PC-3 (cell line): ENCODE measurements around the gene ANK2. TPM values are rescaled to one million over a fixed set of nuclear protein-coding genes. Genes with fewer than 3 reads are reported as not detected.

Source experiments
- ATAC-seq: fragments of 200-7000 bp; cut with Tn5 transposase; 2 replicates; pipeline ENCODE4 v1.9.1; 2020; ENCODE audit warnings: mild to moderate bottlenecking, moderate library complexity
- BruUV-seq: library from RNA; stranded (reverse); fragments of 400-500 nt; replicated peaks from 2 replicates; lab custom pipeline; 2021; lab: Mats Ljungman, UMichigan
- CTCF ChIA-PET: fragments of 300-600 bp; sonication (Branson Sonifier 250); formaldehyde crosslinking; loops from one replicate; lab custom pipeline; 2022; ENCODE audit warnings: antibody characterized with exemption; lab: Charles Lee
- POLR2A ChIA-PET: fragments of 300-600 bp; sonication (Branson Sonifier 250); formaldehyde crosslinking; loops from one replicate; lab custom pipeline; 2022; ENCODE audit warnings: antibody characterized with exemption; ENCODE audit not compliant: unreplicated experiment; lab: Charles Lee
- DNase-seq: peaks from one replicate; pipeline ENCODE4 v3.0.0-alpha.2; 2015
- H2AFZ ChIP-seq: fragments of 300-600 bp; sonication (generic); 2 replicates; pipeline ENCODE4 v1.6.0; 2016; ENCODE audit warnings: antibody characterized with exemption, low read length
- H3F3A ChIP-seq: fragments of 300-600 bp; sonication (generic); one replicate; pipeline ENCODE4 v1.6.0; 2017; ENCODE audit warnings: antibody characterized with exemption, low read length, control low read depth, mild to moderate bottlenecking; ENCODE audit not compliant: unreplicated experiment
- H3K27ac ChIP-seq: fragments of 300-600 bp; sonication (generic); 2 replicates; pipeline ENCODE4 v1.5.1; 2016; ENCODE audit warnings: mild to moderate bottlenecking, low read length
- H3K27me3 ChIP-seq: fragments of 300-600 bp; sonication (generic); 2 replicates; pipeline ENCODE4 v1.6.1; 2016; ENCODE audit warnings: low read length, mixed read lengths
- H3K36me3 ChIP-seq: fragments of 300-600 bp; sonication (generic); 2 replicates; pipeline ENCODE4 v1.6.1; 2016; ENCODE audit warnings: low read depth, mixed run types, low read length, mixed read lengths
- H3K4me1 ChIP-seq: fragments of 300-600 bp; sonication (generic); 2 replicates; pipeline ENCODE4 v1.5.1; 2016; ENCODE audit warnings: low read length; ENCODE audit not compliant: insufficient read depth
- H3K4me2 ChIP-seq: fragments of 300-600 bp; sonication (generic); 2 replicates; pipeline ENCODE4 v1.6.0; 2016; ENCODE audit warnings: low read length
- H3K4me3 ChIP-seq: fragments of 300-600 bp; sonication (generic); 2 replicates; pipeline ENCODE4 v1.5.1; 2016; ENCODE audit warnings: mild to moderate bottlenecking, low read length, mixed read lengths
- H3K79me2 ChIP-seq: fragments of 300-600 bp; sonication (generic); 2 replicates; pipeline ENCODE4 v1.6.1; 2017; ENCODE audit warnings: low read length, mixed read lengths
- H3K9ac ChIP-seq: fragments of 300-600 bp; sonication (generic); 2 replicates; pipeline ENCODE4 v1.6.0; 2016; ENCODE audit warnings: mild to moderate bottlenecking, low read length
- H3K9me2 ChIP-seq: fragments of 300-600 bp; sonication (generic); replicated peaks from 2 replicates; pipeline ENCODE4 v1.6.1; 2016; ENCODE audit warnings: mixed run types, low read length, mixed read lengths
- H3K9me3 ChIP-seq: fragments of 300-600 bp; sonication (generic); 2 replicates; pipeline ENCODE4 v1.6.1; 2016; ENCODE audit warnings: low read length, mixed read lengths
- H4K20me1 ChIP-seq: fragments of 300-600 bp; sonication (generic); 2 replicates; pipeline ENCODE4 v1.6.1; 2016; ENCODE audit warnings: low read length, mixed read lengths
- CTCF ChIP-seq: fragments of 300-600 bp; sonication (generic); conservative IDR thresholded peaks from 2 replicates; pipeline ENCODE4 v1.5.1; 2017; ENCODE audit warnings: antibody characterized with exemption, low read depth, mild to moderate bottlenecking, low read length
- EZH2 ChIP-seq: fragments of 300-600 bp; sonication (generic); IDR thresholded peaks from one replicate; pipeline ENCODE4 v1.6.1; 2017; ENCODE audit warnings: antibody characterized with exemption, mild to moderate bottlenecking, low read length; ENCODE audit not compliant: unreplicated experiment
- EZH2phosphoT487 ChIP-seq: fragments of 300-600 bp; sonication (generic); IDR thresholded peaks from 2 replicates; pipeline ENCODE4 v1.6.1; 2018; ENCODE audit warnings: mild to moderate bottlenecking, antibody characterized with exemption, low read length, borderline replicate concordance
- intact Hi-C: fragments of 100-400 bp; cut with micrococcal nuclease; formaldehyde crosslinking; loops from 2 replicates; pipeline ENCODE4 v1.9.0; 2023
- total RNA-seq: library from RNA; depleted of rRNA; stranded (reverse); fragments of >200 nt; gene quantifications from 2 replicates; pipeline ENCODE4 v1.2.3, GENCODE V29; 2014

Gene ANK2
- total RNA-seq, 1 experiment from 2014 or later: 1.8 TPM

DNA sequence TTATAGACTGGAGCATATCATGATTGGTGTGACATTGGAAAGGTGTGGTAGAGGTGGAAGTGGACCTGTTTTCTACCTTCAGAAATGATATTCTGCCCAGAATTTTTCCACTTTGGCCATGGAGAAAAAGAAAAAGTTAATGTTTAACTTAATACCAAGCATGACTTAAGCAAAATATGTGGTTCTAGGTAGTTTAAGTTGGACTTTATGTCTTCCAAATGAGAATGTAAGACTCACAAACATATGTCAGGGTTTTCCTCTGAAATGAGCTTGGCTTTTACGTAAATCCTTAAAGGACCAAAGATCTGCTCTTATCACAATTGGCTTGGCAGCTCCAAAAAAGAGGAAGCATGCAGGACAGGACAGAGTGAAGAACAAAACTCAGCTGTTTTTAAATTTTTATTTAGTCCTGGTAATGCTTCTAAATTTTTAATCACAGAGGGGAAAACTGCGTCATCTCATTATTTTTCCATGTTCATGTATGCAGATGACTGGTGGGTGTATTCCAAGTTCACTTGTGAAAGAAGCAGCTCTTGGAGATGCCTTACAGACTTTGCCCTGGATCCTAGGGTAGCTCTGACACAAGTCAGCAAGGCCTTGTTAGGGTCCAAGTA lies 98.2 kb downstream of the ANK2 start:
- Histone ChIP-seq H3K79me2 (no peaks in the 10 kb centered on the region), H3F3A (no peaks in the 10 kb centered on the region), H3K4me1 (peaks cover 5% of the 10 kb centered on the region), H3K36me3 (no peaks in the 10 kb centered on the region), H3K4me3 (no peak overlapping the region), H4K20me1 (no peaks in the 10 kb centered on the region), H3K9me3 (no peaks in the 10 kb centered on the region), H3K27me3 (no peaks in the 10 kb centered on the region), H2AFZ (no peak overlapping the region), H3K27ac (no peak overlapping the region), H3K9me2 (no peaks in the 10 kb centered on the region), H3K9ac (no peak overlapping the region), H3K4me2 (no peak overlapping the region)
- intact Hi-C loops: no loop called here
- CTCF ChIA-PET: no interaction called here
- ATAC-seq (no peak), DNase-seq (no peak)
- no TSS peak for BruUV-seq
- POLR2A ChIA-PET: no interaction called here
- no peak for TF ChIP-seq EZH2
- no peak for TF ChIP-seq EZH2phosphoT487
- no peak for TF ChIP-seq CTCF

GRCh38 chr4:113148925-113149324 lies 99.5 kb downstream of the ANK2 start:
- Histone ChIP-seq H2AFZ (no peak overlapping the region), H3F3A (no peaks in the 10 kb centered on the region), H3K36me3 (no peaks in the 10 kb centered on the region), H3K9ac (no peak overlapping the region), H3K4me3 (no peak overlapping the region), H3K27me3 (no peaks in the 10 kb centered on the region), H3K9me3 (no peaks in the 10 kb centered on the region), H4K20me1 (no peaks in the 10 kb centered on the region), H3K4me2 (no peak overlapping the region), H3K9me2 (no peaks in the 10 kb centered on the region), H3K79me2 (no peaks in the 10 kb centered on the region), H3K27ac (no peak overlapping the region), H3K4me1 (no peaks in the 10 kb centered on the region)
- TF ChIP-seq CTCF (no peak), EZH2phosphoT487 (no peak), EZH2 (no peak)
- BruUV-seq: no TSS peak
- ATAC-seq (no peak), DNase-seq (peak; percentile 57)
- ChIA-PET POLR2A (no interaction called here), CTCF (no interaction called here)
- intact Hi-C loops: no loop called here

GRCh38 chr4:113153529-113154101 lies 104.2 kb downstream of the ANK2 start:
- ATAC-seq (peak; percentile 40), DNase-seq (peak; percentile 51)
- Histone ChIP-seq H4K20me1 (no peaks in the 10 kb centered on the region), H3K9ac (no peak overlapping the region), H3K79me2 (no peaks in the 10 kb centered on the region), H3K4me2 (no peak overlapping the region), H3K27me3 (no peaks in the 10 kb centered on the region), H2AFZ (no peak overlapping the region), H3K9me3 (no peaks in the 10 kb centered on the region), H3K27ac (no peak overlapping the region), H3K4me3 (no peak overlapping the region), H3K4me1 (no peaks in the 10 kb centered on the region), H3F3A (no peaks in the 10 kb centered on the region), H3K36me3 (no peaks in the 10 kb centered on the region), H3K9me2 (no peaks in the 10 kb centered on the region)
- ChIA-PET CTCF (interaction anchor here (0.5 kb wide), 1 partner anchor 601 kb away, joined by 3 read pairs; no protein-coding TSS in a partner anchor), POLR2A (no interaction called here)
- no TSS peak for BruUV-seq
- peak; percentile 57 for TF ChIP-seq CTCF
- no peak for TF ChIP-seq EZH2
- intact Hi-C loops: loop anchor here (1.0 kb wide), 1 partner anchor 47 kb away; no protein-coding TSS in a partner anchor
